SU-DHL-6 (cell line): ENCODE results near the gene CLNS1A.

Experiments used
- H2AFZ ChIP-seq: fragments of 200-600 bp; sonication (generic); 2 replicates; pipeline ENCODE4 v1.6.1; 2014; ENCODE audit warnings: low read depth, mild to moderate bottlenecking, moderate library complexity, mixed read lengths, antibody characterized with exemption, low read length; ENCODE audit not compliant: severe bottlenecking
- H3F3A ChIP-seq: fragments of 200-600 bp; shearing (Covaris generic); 2 replicates; pipeline ENCODE4 v1.6.0; 2016; ENCODE audit warnings: antibody characterized with exemption, mild to moderate bottlenecking; ENCODE audit not compliant: insufficient read depth
- H3K27ac ChIP-seq: fragments of 200-600 bp; sonication (generic); 2 replicates; pipeline ENCODE4 v1.5.1; 2016; ENCODE audit warnings: low read depth, mild to moderate bottlenecking, low read length, moderate library complexity, mixed read lengths
- H3K27me3 ChIP-seq: fragments of 200-600 bp; sonication (generic), shearing (Covaris generic); 2 replicates; pipeline ENCODE4 v1.6.0; 2014; ENCODE audit warnings: mild to moderate bottlenecking, low read length
- H3K36me3 ChIP-seq: fragments of 200-600 bp; sonication (generic); 2 replicates; pipeline ENCODE4 v1.6.1; 2014; ENCODE audit warnings: mild to moderate bottlenecking, low read length, mixed read lengths
- H3K4me2 ChIP-seq: fragments of 300-600, 200-600 bp; shearing (Covaris generic), sonication (generic); 2 replicates; pipeline ENCODE4 v1.6.0; 2014; ENCODE audit warnings: low read length, low read depth, mild to moderate bottlenecking; ENCODE audit not compliant: poor library complexity, severe bottlenecking
- H3K4me3 ChIP-seq: fragments of 200-600 bp; sonication (generic); 2 replicates; pipeline ENCODE4 v1.5.1; 2014; ENCODE audit warnings: antibody characterized with exemption, low read length, mild to moderate bottlenecking, mixed read lengths; ENCODE audit not compliant: insufficient read depth, poor library complexity, severe bottlenecking
- H3K79me2 ChIP-seq: fragments of 200-600 bp; sonication (generic); 2 replicates; pipeline ENCODE4 v1.6.1; 2014; ENCODE audit warnings: mild to moderate bottlenecking, low read length, moderate library complexity; ENCODE audit not compliant: insufficient read depth
- H3K9ac ChIP-seq: fragments of 200-600 bp; sonication (generic); 2 replicates; pipeline ENCODE4 v1.7.0; 2014; ENCODE audit warnings: mild to moderate bottlenecking, low read length
- H3K9me2 ChIP-seq: fragments of 200-600 bp; sonication (generic); replicated peaks from 2 replicates; pipeline ENCODE4 v1.6.1; 2014; ENCODE audit warnings: low read length; ENCODE audit not compliant: insufficient read depth
- H3K9me3 ChIP-seq: fragments of 200-600 bp; sonication (generic); 2 replicates; pipeline ENCODE4 v1.6.1; 2014; ENCODE audit warnings: low read length, mixed read lengths; ENCODE audit not compliant: insufficient read depth
- H4K20me1 ChIP-seq: fragments of 200-600 bp; sonication (generic); 2 replicates; pipeline ENCODE4 v1.6.1; 2014; ENCODE audit warnings: low read depth, mild to moderate bottlenecking, antibody characterized with exemption, low read length, moderate library complexity, mixed read lengths
- EZH2phosphoT487 ChIP-seq: fragments of 200-600 bp; sonication (generic), shearing (Covaris generic); conservative IDR thresholded peaks from 2 replicates; pipeline ENCODE4 v1.6.1; 2018; ENCODE audit warnings: mild to moderate bottlenecking, antibody characterized with exemption, low read length, moderate library complexity, mixed read lengths
- TF ChIP-seq, protein P1 (sequence below): fragments of 200-600 bp; sonication (generic); IDR thresholded peaks from one replicate; pipeline ENCODE4 v1.5.1; 2017; ENCODE audit warnings: antibody characterized with exemption, mild to moderate bottlenecking, low read length, moderate library complexity; ENCODE audit not compliant: insufficient read depth, poor library complexity, severe bottlenecking

The CLNS1A gene

DNA sequence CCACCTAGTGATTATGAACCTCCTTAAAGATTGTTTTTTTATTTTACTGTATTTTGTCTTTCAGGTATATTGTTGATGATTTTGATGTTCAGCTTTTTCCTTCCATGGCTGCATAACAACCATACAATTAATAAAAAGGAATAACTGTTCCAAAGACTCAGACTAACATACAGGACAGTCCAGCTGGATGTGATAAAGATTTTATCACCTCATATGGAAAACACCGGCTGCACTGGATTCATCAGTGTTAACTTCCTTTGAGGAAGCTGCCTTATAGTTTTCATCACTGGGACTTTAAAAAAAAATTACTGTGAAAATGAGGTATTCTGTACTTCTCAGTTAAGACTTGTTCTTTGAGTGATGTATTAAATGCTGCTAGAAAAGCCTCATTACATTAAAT is 28.4 kb downstream of the CLNS1A start:
- H3K27me3 ChIP-seq = no peaks in the 10 kb centered on the region
- H3K4me3 ChIP-seq = no peak overlapping the region
- H3K36me3 ChIP-seq = peaks cover 7% of the 10 kb centered on the region; the same call in 1 of the 2 replicates
- no peak overlapping the region for H2AFZ ChIP-seq
- no peaks in the 10 kb centered on the region for H3K9me3 ChIP-seq
- H4K20me1 ChIP-seq = no peaks in the 10 kb centered on the region
- H3K4me2 ChIP-seq = no peak overlapping the region
- H3K27ac ChIP-seq = no peak overlapping the region
- no peak for TF ChIP-seq EZH2phosphoT487
- TF ChIP-seq, protein P1, sequence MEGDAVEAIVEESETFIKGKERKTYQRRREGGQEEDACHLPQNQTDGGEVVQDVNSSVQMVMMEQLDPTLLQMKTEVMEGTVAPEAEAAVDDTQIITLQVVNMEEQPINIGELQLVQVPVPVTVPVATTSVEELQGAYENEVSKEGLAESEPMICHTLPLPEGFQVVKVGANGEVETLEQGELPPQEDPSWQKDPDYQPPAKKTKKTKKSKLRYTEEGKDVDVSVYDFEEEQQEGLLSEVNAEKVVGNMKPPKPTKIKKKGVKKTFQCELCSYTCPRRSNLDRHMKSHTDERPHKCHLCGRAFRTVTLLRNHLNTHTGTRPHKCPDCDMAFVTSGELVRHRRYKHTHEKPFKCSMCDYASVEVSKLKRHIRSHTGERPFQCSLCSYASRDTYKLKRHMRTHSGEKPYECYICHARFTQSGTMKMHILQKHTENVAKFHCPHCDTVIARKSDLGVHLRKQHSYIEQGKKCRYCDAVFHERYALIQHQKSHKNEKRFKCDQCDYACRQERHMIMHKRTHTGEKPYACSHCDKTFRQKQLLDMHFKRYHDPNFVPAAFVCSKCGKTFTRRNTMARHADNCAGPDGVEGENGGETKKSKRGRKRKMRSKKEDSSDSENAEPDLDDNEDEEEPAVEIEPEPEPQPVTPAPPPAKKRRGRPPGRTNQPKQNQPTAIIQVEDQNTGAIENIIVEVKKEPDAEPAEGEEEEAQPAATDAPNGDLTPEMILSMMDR = no peak
- H3K9me2 ChIP-seq = no peaks in the 10 kb centered on the region
- H3F3A ChIP-seq = no peaks in the 10 kb centered on the region; the same call in 1 of the 2 replicates
- no peak overlapping the region for H3K9ac ChIP-seq
- no peaks in the 10 kb centered on the region for H3K79me2 ChIP-seq

DNA sequence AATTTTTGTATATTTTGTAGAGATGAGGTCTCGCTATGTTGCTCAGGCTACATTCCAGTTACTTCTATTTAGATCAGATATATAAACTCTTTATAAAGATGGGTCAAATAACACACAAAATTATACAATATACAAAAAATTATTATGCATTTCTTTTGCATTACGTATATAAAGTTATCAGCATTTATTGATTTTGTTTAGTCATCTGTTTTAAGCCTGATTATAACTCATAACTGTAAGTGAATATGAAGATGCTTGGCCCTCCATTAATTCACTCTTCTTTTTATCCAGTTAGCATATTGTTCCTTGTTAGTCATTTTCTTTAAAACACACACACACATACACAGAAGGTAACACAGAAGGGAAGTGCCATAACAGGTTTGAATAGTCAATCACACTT is 33.3 kb downstream of the CLNS1A start:
- H3K27ac ChIP-seq = no peak overlapping the region
- TF ChIP-seq EZH2phosphoT487 = no peak
- TF ChIP-seq, protein P1 = no peak

DNA sequence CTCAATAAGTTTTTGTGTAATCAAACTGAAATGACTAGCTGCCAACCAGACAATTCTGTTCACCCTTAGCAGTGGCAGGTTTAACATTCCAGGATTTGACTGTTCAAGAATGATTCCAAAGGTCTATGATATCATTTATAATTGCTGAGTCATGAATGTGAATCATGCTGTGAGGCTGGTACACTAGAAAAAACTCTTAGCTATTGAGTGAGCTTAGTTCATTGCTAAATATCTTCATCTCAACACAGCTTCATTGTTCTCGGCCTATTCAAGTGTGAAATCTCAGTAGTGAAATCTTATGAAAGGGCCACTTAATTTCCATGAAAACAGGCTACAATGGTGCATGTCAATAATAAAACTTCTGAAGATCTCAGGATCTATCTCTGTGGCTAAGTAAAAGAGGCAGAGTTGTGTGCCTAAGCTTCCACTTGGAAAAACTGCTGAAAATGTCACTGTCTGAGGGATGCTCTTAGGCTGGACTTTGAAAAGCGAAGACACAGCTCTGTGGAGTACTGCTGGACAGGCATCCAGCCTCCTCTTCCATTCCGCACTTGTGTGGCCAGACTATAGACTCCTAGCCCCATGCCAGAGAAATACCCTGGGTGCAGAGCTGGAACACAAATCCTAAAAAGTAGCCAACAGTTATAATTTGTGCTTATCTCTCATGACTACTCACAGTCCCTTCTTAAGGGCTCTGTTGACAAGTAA is 35.1 kb downstream of the CLNS1A start:
- H3K4me2 ChIP-seq = no peak overlapping the region
- H4K20me1 ChIP-seq = no peaks in the 10 kb centered on the region
- no peaks in the 10 kb centered on the region for H3K9me2 ChIP-seq
- H3K27me3 ChIP-seq = no peaks in the 10 kb centered on the region
- H2AFZ ChIP-seq = no peak overlapping the region
- H3K36me3 ChIP-seq = 0 out of 2 replicates have a peak, but pooled peaks cover 3% of the 10 kb centered on the region
- no peak overlapping the region for H3K4me3 ChIP-seq
- H3K27ac ChIP-seq = no peak overlapping the region
- no peaks in the 10 kb centered on the region for H3F3A ChIP-seq
- H3K9ac ChIP-seq = no peak overlapping the region
- no peak for TF ChIP-seq EZH2phosphoT487
- TF ChIP-seq, protein P1 = no peak
- no peaks in the 10 kb centered on the region for H3K79me2 ChIP-seq
- H3K9me3 ChIP-seq = no peaks in the 10 kb centered on the region

More for the DNA sequence above, 33.3 kb downstream of the CLNS1A start:
- Histone ChIP-seq H3K9ac (no peak overlapping the region), H3K9me3 (no peaks in the 10 kb centered on the region), H3F3A (no peaks in the 10 kb centered on the region; the same call in 1 of the 2 replicates), H3K4me3 (no peak overlapping the region), H3K27me3 (no peaks in the 10 kb centered on the region), H4K20me1 (no peaks in the 10 kb centered on the region), H2AFZ (no peak overlapping the region), H3K36me3 (0 out of 2 replicates have a peak, but pooled peaks cover 3% of the 10 kb centered on the region), H3K9me2 (no peaks in the 10 kb centered on the region), H3K4me2 (no peak overlapping the region), H3K79me2 (no peaks in the 10 kb centered on the region)
